Peyer's patch (tissue), 4 donors: ENCODE data around the gene HUS1B.

Experiments
- CTCF ChIP-seq, 6 experiments: fragments of 450-650 bp in 4 of 6; fragments of 200-600 bp in 2 of 6; sonication (generic) in 1 of 6; IDR thresholded peaks; one replicate each; pipeline ENCODE4 v1.5.1; 2017 to 2019; ENCODE audit warnings: antibody characterized with exemption in 6 of 6, mild to moderate bottlenecking in 3 of 6, moderate library complexity in 1 of 6
- POLR2A ChIP-seq, 2 donors: fragments of 450-650 bp; IDR thresholded peaks; one replicate each; pipeline ENCODE4 v1.5.1; 2017; ENCODE audit warnings: antibody characterized with exemption in 2 of 2, mild to moderate bottlenecking in 2 of 2, moderate library complexity in 2 of 2

GRCh38 chr6:610882-611281 lies 46.0 kb downstream of the HUS1B start:
- TF ChIP-seq POLR2A (IDR thresholded peaks at IDR 0.05), result no peak
- TF ChIP-seq CTCF (IDR thresholded peaks at IDR 0.05), result no peak
